D721Med (cell line): Measurements from ENCODE around the gene MYO9B.

Experiments
- DNase-seq: peaks from one replicate; pipeline ENCODE4 v3.0.0; 2011; ENCODE audit warnings: low spot score; ENCODE audit not compliant: insufficient read length
- FAIRE-seq: peaks from 2 replicates; lab custom pipeline; 2011; peaks lifted over from hg19 to GRCh38; lab: Jason Lieb, UNC
- CTCF ChIP-seq: IDR thresholded peaks from 2 replicates; pipeline ENCODE4 v1.5.1; 2012; ENCODE audit warnings: mild to moderate bottlenecking, control low read depth; ENCODE audit not compliant: insufficient read depth; ENCODE audit errors: missing control alignments

Gene MYO9B

GRCh38 chr19:17080440-17080801 lies 4.8 kb downstream of the MYO9B start:
- TF ChIP-seq CTCF, result no peak
- FAIRE-seq (no peak), DNase-seq (no peak)

GRCh38 chr19:17081672-17082630 lies 6.4 kb downstream of the MYO9B start:
- FAIRE-seq (no peak), DNase-seq (no peak)
- no peak for TF ChIP-seq CTCF

- FAIRE-seq (no peak), DNase-seq (no peak)
- no peak for TF ChIP-seq CTCF
These were observed 10.5 kb downstream of the MYO9B start for GRCh38 chr19:17086120-17086519.

- TF ChIP-seq CTCF, result no peak
- DNase-seq, result no peak
- no peak for FAIRE-seq
These were observed 11.3 kb downstream of the MYO9B start for GRCh38 chr19:17086834-17087233.

- DNase-seq, result no peak
These were observed 13.0 kb downstream of the MYO9B start for GRCh38 chr19:17088552-17088951.

GRCh38 chr19:17090583-17090982 lies 15.0 kb downstream of the MYO9B start:
- DNase-seq (no peak), FAIRE-seq (no peak)
- no peak for TF ChIP-seq CTCF

More at GRCh38 chr19:17088552-17088951, 13.0 kb downstream of the MYO9B start:
- no peak for FAIRE-seq
- TF ChIP-seq CTCF, result no peak

- no peak for TF ChIP-seq CTCF
- FAIRE-seq, result no peak
- no peak for DNase-seq
These were observed 16.3 kb downstream of the MYO9B start for GRCh38 chr19:17091758-17092333.
